KMS-11 (cell line): ENCODE measurements around the gene LRFN4.

Source experiments
- H2AFZ ChIP-seq: fragments of 200-600 bp; sonication (generic); 2 replicates; pipeline ENCODE4 v1.6.1; 2016; ENCODE audit warnings: antibody characterized with exemption, mixed run types, low read depth
- H3K27ac ChIP-seq: fragments of 200-600 bp; sonication (generic); 2 replicates; pipeline ENCODE4 v1.6.1; 2016; ENCODE audit warnings: mild to moderate bottlenecking, mixed run types
- H3K27me3 ChIP-seq: fragments of 200-600 bp; sonication (generic); 2 replicates; pipeline ENCODE4 v1.6.1; 2017; ENCODE audit warnings: mild to moderate bottlenecking, low read depth, mixed run types, moderate library complexity; ENCODE audit not compliant: insufficient read depth
- H3K36me3 ChIP-seq: fragments of 200-600 bp; sonication (generic); 2 replicates; pipeline ENCODE4 v1.6.1; 2017; ENCODE audit warnings: mild to moderate bottlenecking, mixed run types; ENCODE audit not compliant: insufficient read depth
- H3K4me1 ChIP-seq: fragments of 200-600 bp; sonication (generic); 2 replicates; pipeline ENCODE4 v1.6.1; 2016; ENCODE audit warnings: mild to moderate bottlenecking, low read depth, mixed run types; ENCODE audit not compliant: poor library complexity, severe bottlenecking
- H3K4me2 ChIP-seq: fragments of 200-600 bp; sonication (generic); 2 replicates; pipeline ENCODE4 v1.7.0; 2016; ENCODE audit warnings: mild to moderate bottlenecking, mixed run types
- H3K4me3 ChIP-seq: fragments of 200-600 bp; sonication (generic); IDR thresholded peaks from 2 replicates; pipeline ENCODE4 v1.6.1; 2017; ENCODE audit warnings: low read depth, low read length, mixed read lengths; ENCODE audit not compliant: insufficient read depth
- H3K79me2 ChIP-seq: fragments of 200-600 bp; sonication (generic); 2 replicates; pipeline ENCODE4 v1.6.1; 2016; ENCODE audit warnings: low read depth, mixed run types; ENCODE audit not compliant: insufficient read depth
- H3K9ac ChIP-seq: fragments of 200-600 bp; sonication (generic); 2 replicates; pipeline ENCODE4 v1.6.1; 2016; ENCODE audit warnings: mild to moderate bottlenecking, mixed run types
- H4K20me1 ChIP-seq: fragments of 200-600 bp; sonication (generic); 2 replicates; pipeline ENCODE4 v1.6.1; 2016; ENCODE audit warnings: mild to moderate bottlenecking, mixed run types; ENCODE audit not compliant: insufficient read depth
- CTCF ChIP-seq: fragments of 200-600 bp; sonication (generic); conservative IDR thresholded peaks from 2 replicates; pipeline ENCODE4 v1.6.1; 2017; ENCODE audit warnings: low read depth, mild to moderate bottlenecking, antibody characterized with exemption, low read length, moderate library complexity, mixed read lengths

LRFN4 gene

GRCh38 chr11:66843776-66844495, 12.9 kb upstream of the LRFN4 start:
- H4K20me1 ChIP-seq: no peaks in the 10 kb centered on the region
- H3K9ac ChIP-seq: peak overlapping the region; percentile 98
- peak overlapping the region; percentile 89; the same call in 1 of the 2 replicates for H3K27ac ChIP-seq
- H3K79me2 ChIP-seq: peaks cover 45% of the 10 kb centered on the region
- H2AFZ ChIP-seq: peak overlapping the region; percentile 92
- peak overlapping the region; percentile 96 for H3K4me2 ChIP-seq
- H3K4me3 ChIP-seq: peak overlapping the region; percentile 35
- no peak for TF ChIP-seq CTCF
- no peaks in the 10 kb centered on the region for H3K36me3 ChIP-seq
- H3K27me3 ChIP-seq: no peaks in the 10 kb centered on the region
- peaks cover 17% of the 10 kb centered on the region for H3K4me1 ChIP-seq

GRCh38 chr11:66844496-66845142, 12.2 kb upstream of the LRFN4 start:
- Histone ChIP-seq H3K79me2 (peaks cover 45% of the 10 kb centered on the region), H2AFZ (no peak overlapping the region), H3K4me1 (peaks cover 17% of the 10 kb centered on the region), H3K4me3 (no peak overlapping the region), H3K27me3 (no peaks in the 10 kb centered on the region), H4K20me1 (no peaks in the 10 kb centered on the region), H3K4me2 (peak overlapping the region; percentile 96; the same call in 1 of the 2 replicates), H3K27ac (no peak overlapping the region), H3K36me3 (no peaks in the 10 kb centered on the region), H3K9ac (no peak overlapping the region; the same call in 1 of the 2 replicates)
- TF ChIP-seq CTCF: no peak

GRCh38 chr11:66845143-66845875, 11.6 kb upstream of the LRFN4 start:
- no peak overlapping the region for H3K4me3 ChIP-seq
- no peak overlapping the region for H3K9ac ChIP-seq
- H3K79me2 ChIP-seq: peaks cover 42% of the 10 kb centered on the region
- no peak overlapping the region for H3K27ac ChIP-seq
- H3K36me3 ChIP-seq: no peaks in the 10 kb centered on the region
- no peaks in the 10 kb centered on the region for H3K27me3 ChIP-seq
- no peak overlapping the region for H3K4me2 ChIP-seq
- no peak overlapping the region for H2AFZ ChIP-seq
- no peaks in the 10 kb centered on the region for H4K20me1 ChIP-seq
- H3K4me1 ChIP-seq: peaks cover 17% of the 10 kb centered on the region
- no peak for TF ChIP-seq CTCF

- H3K79me2 ChIP-seq: peaks cover 37% of the 10 kb centered on the region
- no peak overlapping the region for H3K27ac ChIP-seq
- TF ChIP-seq CTCF: no peak
- peaks cover 17% of the 10 kb centered on the region for H3K4me1 ChIP-seq
- no peak overlapping the region for H3K9ac ChIP-seq
- H4K20me1 ChIP-seq: no peaks in the 10 kb centered on the region
- no peak overlapping the region for H3K4me3 ChIP-seq
- no peaks in the 10 kb centered on the region for H3K36me3 ChIP-seq
- H2AFZ ChIP-seq: no peak overlapping the region
- no peak overlapping the region for H3K4me2 ChIP-seq
- H3K27me3 ChIP-seq: no peaks in the 10 kb centered on the region
These were observed 11.0 kb upstream of the LRFN4 start for GRCh38 chr11:66845876-66846212.
